SK-N-SH (cell line): Measurements from ENCODE around the gene RRP7A.

Experiments used
- CTCF ChIP-seq: fragments of 200-600 bp; sonication (generic); IDR thresholded peaks from 2 replicates; pipeline ENCODE4 v1.6.1; 2017; ENCODE audit warnings: antibody characterized with exemption, mild to moderate bottlenecking, moderate library complexity
- ELF1 ChIP-seq: IDR thresholded peaks from 2 replicates; pipeline ENCODE4 v1.4.0; 2012
- EP300 ChIP-seq, 2 experiments: IDR thresholded peaks; 2 replicates each; pipeline versions ENCODE4 v1.4.0 to v1.6.1; 2012; ENCODE audit warnings: borderline replicate concordance in 1 of 2, low read depth in 1 of 2, low read length in 1 of 2
- EZH2phosphoT487 ChIP-seq: fragments of 200-600 bp; sonication (generic); IDR thresholded peaks from 2 replicates; pipeline ENCODE4 v1.6.1; 2017; ENCODE audit warnings: low read depth, mixed run types, mild to moderate bottlenecking, antibody characterized with exemption, moderate library complexity, borderline replicate concordance
- GATA2 ChIP-seq: sonication (generic); formaldehyde crosslinking; IDR thresholded peaks from 2 replicates; pipeline ENCODE4 v1.5.0; 2020; ENCODE audit warnings: mild to moderate bottlenecking, missing genetic modification reagents
- NRF1 ChIP-seq: IDR thresholded peaks from 2 replicates; pipeline ENCODE4 v1.6.1; 2012; ENCODE audit warnings: low read depth, mild to moderate bottlenecking, low read length
- POLR2AphosphoS5 ChIP-seq: IDR thresholded peaks from 2 replicates; pipeline ENCODE4 v1.6.1; 2012; ENCODE audit warnings: low read depth, low read length
- RAD21 ChIP-seq: IDR thresholded peaks from 2 replicates; pipeline ENCODE4 v1.6.1; 2012; ENCODE audit warnings: mild to moderate bottlenecking, low read length
- REST ChIP-seq: IDR thresholded peaks from 2 replicates; pipeline ENCODE4 v1.6.1; 2012; ENCODE audit warnings: mild to moderate bottlenecking, low read depth, low read length, moderate library complexity
- TAF1 ChIP-seq: IDR thresholded peaks from 2 replicates; pipeline ENCODE4 v1.6.1; 2012; ENCODE audit warnings: low read depth, mild to moderate bottlenecking, low read length, moderate library complexity, borderline replicate concordance
- TCF12 ChIP-seq: IDR thresholded peaks from 2 replicates; pipeline ENCODE4 v1.4.0; 2012
- USF1 ChIP-seq: IDR thresholded peaks from 2 replicates; pipeline ENCODE4 v1.4.0; 2012; ENCODE audit warnings: low read depth, borderline replicate concordance
- USF2 ChIP-seq: fragments of 150-350 bp; IDR thresholded peaks from 2 replicates; pipeline ENCODE4 v1.6.1; 2017; ENCODE audit warnings: antibody characterized with exemption, low read length, low read depth, borderline replicate concordance
- ZBTB33 ChIP-seq: IDR thresholded peaks from 2 replicates; pipeline ENCODE4 v1.4.0; 2012; ENCODE audit warnings: low read depth, borderline replicate concordance

- TF ChIP-seq CTCF: no peak
- TF ChIP-seq USF1: no peak
- TF ChIP-seq TAF1: peak; percentile 62; the same call in 1 of the 2 replicates
- TF ChIP-seq REST: no peak
- TF ChIP-seq USF2: no peak
- TF ChIP-seq ELF1: no peak
- TF ChIP-seq NRF1: peak; percentile 46; the same call in 1 of the 2 replicates
- TF ChIP-seq EP300 (IDR thresholded peaks at IDR 0.05; ENCODE audit: borderline replicate concordance in 1 of 2, low read depth in 1 of 2, low read length in 1 of 2): no peak
- no peak for TF ChIP-seq POLR2AphosphoS5
- no peak for TF ChIP-seq GATA2 (CRISPR knock-in tag)
- no peak for TF ChIP-seq ZBTB33
- no peak for TF ChIP-seq TCF12
- no peak for TF ChIP-seq EZH2phosphoT487
- TF ChIP-seq RAD21: no peak
Measured at GRCh38 chr22:42519525-42520401, at the start of gene RRP7A.
